ENCODE data around the gene AARS2. TPM values are rescaled to one million over a fixed set of nuclear protein-coding genes. Genes with fewer than 3 reads are reported as not detected.

Gene AARS2
- total and polyA plus RNA-seq, 2 donors (not counting 1 experiment from before 2014, with no cell fraction given), result 3.4 to 24.3 TPM

- Histone ChIP-seq H3K4me1 (ENCODE audit: control insufficient read depth, extremely low read depth, insufficient read depth, low read length) (no peaks in the 10 kb centered on the region), H4K20me1 (ENCODE audit: control insufficient read depth, extremely low read depth, insufficient read depth, low read length) (peaks cover 2% of the 10 kb centered on the region), H3K4me2 (ENCODE audit: extremely low read depth, insufficient read depth, low read length) (no peak within 1 kb of the TSS), H3K27me3 (ENCODE audit: control insufficient read depth, insufficient read depth, low read length) (peaks cover 44% of the 10 kb centered on the region), H3K36me3 (ENCODE audit: control insufficient read depth, insufficient read depth, low read length) (no peaks in the 10 kb centered on the region), H3K4me3 (replicated peaks in 1 of 4; ENCODE audit: control extremely low read depth in 1 of 4, insufficient read depth in 1 of 4, low read depth in 3 of 4, low read length in 4 of 4) (peak within 1 kb of the TSS in 1 of 4 experiments; percentile 10), H3K9me3 (ENCODE audit: control insufficient read depth, insufficient read depth, low read depth, low read length) (no peaks in the 10 kb centered on the region), H3K9ac (ENCODE audit: insufficient read depth, low read length) (no peak within 1 kb of the TSS), H3K27ac (ENCODE audit: insufficient read depth, low read length) (no peak within 1 kb of the TSS), H3K79me2 (ENCODE audit: control insufficient read depth, insufficient read depth, low read length) (no peaks in the 10 kb centered on the region), H2AFZ (ENCODE audit: low read length) (no peak within 1 kb of the TSS)
- no peak for DNase-seq (ENCODE audit: low read depth in 2 of 2)
- TF ChIP-seq, protein P1, sequence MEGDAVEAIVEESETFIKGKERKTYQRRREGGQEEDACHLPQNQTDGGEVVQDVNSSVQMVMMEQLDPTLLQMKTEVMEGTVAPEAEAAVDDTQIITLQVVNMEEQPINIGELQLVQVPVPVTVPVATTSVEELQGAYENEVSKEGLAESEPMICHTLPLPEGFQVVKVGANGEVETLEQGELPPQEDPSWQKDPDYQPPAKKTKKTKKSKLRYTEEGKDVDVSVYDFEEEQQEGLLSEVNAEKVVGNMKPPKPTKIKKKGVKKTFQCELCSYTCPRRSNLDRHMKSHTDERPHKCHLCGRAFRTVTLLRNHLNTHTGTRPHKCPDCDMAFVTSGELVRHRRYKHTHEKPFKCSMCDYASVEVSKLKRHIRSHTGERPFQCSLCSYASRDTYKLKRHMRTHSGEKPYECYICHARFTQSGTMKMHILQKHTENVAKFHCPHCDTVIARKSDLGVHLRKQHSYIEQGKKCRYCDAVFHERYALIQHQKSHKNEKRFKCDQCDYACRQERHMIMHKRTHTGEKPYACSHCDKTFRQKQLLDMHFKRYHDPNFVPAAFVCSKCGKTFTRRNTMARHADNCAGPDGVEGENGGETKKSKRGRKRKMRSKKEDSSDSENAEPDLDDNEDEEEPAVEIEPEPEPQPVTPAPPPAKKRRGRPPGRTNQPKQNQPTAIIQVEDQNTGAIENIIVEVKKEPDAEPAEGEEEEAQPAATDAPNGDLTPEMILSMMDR (conservative IDR thresholded peaks at IDR 0.05 in 1 of 2, IDR thresholded peaks at IDR 0.05 in 1 of 2; ENCODE audit: low read depth in 1 of 2, low read length in 2 of 2), result no peak
- peak; percentile 99 for TF ChIP-seq EZH2 (IDR thresholded peaks at IDR 0.05; ENCODE audit: low read length, missing control alignments)
Observed at GRCh38 chr6:44269921-44270525, 43.1 kb downstream of the AARS2 start, which contains the start of gene TMEM151B. TMEM151B (plus strand) TSS chr6:44270450; CDS start chr6:44270743, 293 bp downstream.

DNA sequence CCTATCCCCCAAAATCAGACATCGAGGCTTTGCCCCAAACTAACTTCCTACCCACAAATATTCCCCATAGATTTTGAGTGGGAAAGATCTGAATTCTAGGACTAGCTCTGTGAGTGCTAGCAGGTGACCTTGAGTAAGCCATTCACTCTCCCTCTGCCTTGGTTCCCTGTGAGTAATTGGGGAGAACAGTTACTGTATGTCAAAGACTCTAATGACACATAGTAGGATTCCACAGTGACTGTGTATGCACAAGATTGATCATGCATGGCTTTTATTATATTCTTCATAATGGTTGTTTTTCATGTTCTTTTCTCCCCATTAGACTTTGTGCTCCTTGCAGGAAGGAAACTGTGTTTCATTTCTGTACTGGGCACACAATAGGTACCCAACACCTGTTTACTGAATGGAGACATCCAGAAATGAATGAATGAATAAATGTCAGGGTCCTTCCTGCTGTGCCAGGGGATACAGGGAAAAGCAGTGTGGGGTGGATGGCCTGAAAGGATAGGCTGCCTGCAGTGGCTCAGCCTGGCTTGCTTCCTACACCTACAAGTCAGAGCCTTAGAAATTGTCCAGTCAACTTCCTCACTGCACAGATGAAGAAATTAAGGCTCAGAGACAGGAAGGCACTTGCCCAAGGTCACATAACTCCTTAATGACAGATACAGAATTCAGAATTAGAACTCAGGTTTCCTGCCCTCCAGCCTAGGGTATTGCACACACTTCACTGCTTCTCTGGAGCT lies 43.8 kb downstream of the AARS2 start:
- H3K27ac ChIP-seq (ENCODE audit: insufficient read depth, low read length), result no peak overlapping the region
- no peak for DNase-seq (ENCODE audit: low read depth in 2 of 2)
- H3K4me2 ChIP-seq (ENCODE audit: extremely low read depth, insufficient read depth, low read length), result no peak overlapping the region
- H3K9ac ChIP-seq (ENCODE audit: insufficient read depth, low read length), result no peak overlapping the region
- H4K20me1 ChIP-seq (ENCODE audit: control insufficient read depth, extremely low read depth, insufficient read depth, low read length), result peaks cover 2% of the 10 kb centered on the region
- H3K79me2 ChIP-seq (ENCODE audit: control insufficient read depth, insufficient read depth, low read length), result no peaks in the 10 kb centered on the region
- no peak overlapping the region for H2AFZ ChIP-seq (ENCODE audit: low read length)
- H3K4me1 ChIP-seq (ENCODE audit: control insufficient read depth, extremely low read depth, insufficient read depth, low read length), result peaks cover 3% of the 10 kb centered on the region
- no peak overlapping the region for H3K4me3 ChIP-seq (replicated peaks in 1 of 4; ENCODE audit: control extremely low read depth in 1 of 4, insufficient read depth in 1 of 4, low read depth in 3 of 4, low read length in 4 of 4)
- H3K9me3 ChIP-seq (ENCODE audit: control insufficient read depth, insufficient read depth, low read depth, low read length), result no peaks in the 10 kb centered on the region
- H3K36me3 ChIP-seq (ENCODE audit: control insufficient read depth, insufficient read depth, low read length), result no peaks in the 10 kb centered on the region
- TF ChIP-seq, protein P1 (conservative IDR thresholded peaks at IDR 0.05 in 1 of 2, IDR thresholded peaks at IDR 0.05 in 1 of 2; ENCODE audit: low read depth in 1 of 2, low read length in 2 of 2), result no peak
- TF ChIP-seq EZH2 (IDR thresholded peaks at IDR 0.05; ENCODE audit: low read length, missing control alignments), result no peak
- peaks cover 44% of the 10 kb centered on the region for H3K27me3 ChIP-seq (ENCODE audit: control insufficient read depth, insufficient read depth, low read length)

- DNase-seq (ENCODE audit: low read depth in 2 of 2), result peak; percentile 17 to 51
- H3K4me3 ChIP-seq (replicated peaks in 1 of 4; ENCODE audit: control extremely low read depth in 1 of 4, insufficient read depth in 1 of 4, low read depth in 3 of 4, low read length in 4 of 4), result no peak overlapping the region
- TF ChIP-seq, protein P1 (conservative IDR thresholded peaks at IDR 0.05 in 1 of 2, IDR thresholded peaks at IDR 0.05 in 1 of 2; ENCODE audit: low read depth in 1 of 2, low read length in 2 of 2), result peak; percentile 99
- TF ChIP-seq EZH2 (IDR thresholded peaks at IDR 0.05; ENCODE audit: low read length, missing control alignments), result no peak
- no peaks in the 10 kb centered on the region for H3K36me3 ChIP-seq (ENCODE audit: control insufficient read depth, insufficient read depth, low read length)
- peaks cover 2% of the 10 kb centered on the region for H4K20me1 ChIP-seq (ENCODE audit: control insufficient read depth, extremely low read depth, insufficient read depth, low read length)
- H3K9me3 ChIP-seq (ENCODE audit: control insufficient read depth, insufficient read depth, low read depth, low read length), result no peaks in the 10 kb centered on the region
- H2AFZ ChIP-seq (ENCODE audit: low read length), result no peak overlapping the region
- H3K4me2 ChIP-seq (ENCODE audit: extremely low read depth, insufficient read depth, low read length), result no peak overlapping the region
- peaks cover 43% of the 10 kb centered on the region for H3K27me3 ChIP-seq (ENCODE audit: control insufficient read depth, insufficient read depth, low read length)
- peaks cover 5% of the 10 kb centered on the region for H3K4me1 ChIP-seq (ENCODE audit: control insufficient read depth, extremely low read depth, insufficient read depth, low read length)
- H3K27ac ChIP-seq (ENCODE audit: insufficient read depth, low read length), result no peak overlapping the region
- H3K9ac ChIP-seq (ENCODE audit: insufficient read depth, low read length), result no peak overlapping the region
- H3K79me2 ChIP-seq (ENCODE audit: control insufficient read depth, insufficient read depth, low read length), result no peaks in the 10 kb centered on the region
Observed at GRCh38 chr6:44268095-44268628, 45.0 kb downstream of the AARS2 start.

All from fibroblast of lung (primary cell).